SK-N-SH (cell line): ENCODE results near the gene CEP112.

Experiments used
- CTCF ChIP-seq: fragments of 200-600 bp; sonication (generic); IDR thresholded peaks from 2 replicates; pipeline ENCODE4 v1.6.1; 2017; ENCODE audit warnings: antibody characterized with exemption, mild to moderate bottlenecking, moderate library complexity
- ELF1 ChIP-seq: IDR thresholded peaks from 2 replicates; pipeline ENCODE4 v1.4.0; 2012
- EP300 ChIP-seq, 2 experiments: IDR thresholded peaks; 2 replicates each; pipeline versions ENCODE4 v1.4.0 to v1.6.1; 2012; ENCODE audit warnings: borderline replicate concordance in 1 of 2, low read depth in 1 of 2, low read length in 1 of 2
- MAX ChIP-seq: IDR thresholded peaks from 2 replicates; pipeline ENCODE4 v1.4.0; 2012; ENCODE audit warnings: low read depth
- MXI1 ChIP-seq: IDR thresholded peaks from 2 replicates; pipeline ENCODE4 v1.6.1; 2012; ENCODE audit warnings: mild to moderate bottlenecking, low read depth, low read length, improper control_type of control experiment
- POLR2AphosphoS5 ChIP-seq: IDR thresholded peaks from 2 replicates; pipeline ENCODE4 v1.6.1; 2012; ENCODE audit warnings: low read depth, low read length
- TAF1 ChIP-seq: IDR thresholded peaks from 2 replicates; pipeline ENCODE4 v1.6.1; 2012; ENCODE audit warnings: low read depth, mild to moderate bottlenecking, low read length, moderate library complexity, borderline replicate concordance
- TCF12 ChIP-seq: IDR thresholded peaks from 2 replicates; pipeline ENCODE4 v1.4.0; 2012
- TF ChIP-seq, protein P1 (sequence below): IDR thresholded peaks from 2 replicates; pipeline ENCODE4 v1.4.0; 2012; ENCODE audit warnings: low read depth, borderline replicate concordance

DNA sequence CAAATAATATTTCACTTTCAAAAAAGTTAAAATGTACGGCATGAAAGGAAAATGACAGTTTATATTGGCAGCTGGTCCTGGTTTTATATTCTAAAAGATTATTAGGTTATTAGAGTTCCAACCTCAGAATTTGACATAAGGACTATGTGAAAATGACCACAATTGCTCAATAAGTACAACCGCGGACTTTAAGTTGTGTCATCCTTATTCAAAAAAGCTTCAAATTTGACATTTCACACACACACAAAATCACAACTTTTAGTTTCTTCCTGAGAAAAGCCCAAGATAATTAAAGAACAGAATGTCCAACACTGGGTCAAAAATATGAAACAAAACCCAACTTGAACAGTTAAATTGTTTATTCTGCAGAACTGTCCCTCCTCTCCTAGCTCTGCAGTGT lies 497.3 kb downstream of the CEP112 start:
- TF ChIP-seq EP300 (IDR thresholded peaks at IDR 0.05; ENCODE audit: borderline replicate concordance in 1 of 2, low read depth in 1 of 2, low read length in 1 of 2) (no peak), ELF1 (no peak), TCF12 (no peak), CTCF (no peak), MAX (no peak), TAF1 (no peak), MXI1 (no peak), POLR2AphosphoS5 (no peak)
- TF ChIP-seq, protein P1, sequence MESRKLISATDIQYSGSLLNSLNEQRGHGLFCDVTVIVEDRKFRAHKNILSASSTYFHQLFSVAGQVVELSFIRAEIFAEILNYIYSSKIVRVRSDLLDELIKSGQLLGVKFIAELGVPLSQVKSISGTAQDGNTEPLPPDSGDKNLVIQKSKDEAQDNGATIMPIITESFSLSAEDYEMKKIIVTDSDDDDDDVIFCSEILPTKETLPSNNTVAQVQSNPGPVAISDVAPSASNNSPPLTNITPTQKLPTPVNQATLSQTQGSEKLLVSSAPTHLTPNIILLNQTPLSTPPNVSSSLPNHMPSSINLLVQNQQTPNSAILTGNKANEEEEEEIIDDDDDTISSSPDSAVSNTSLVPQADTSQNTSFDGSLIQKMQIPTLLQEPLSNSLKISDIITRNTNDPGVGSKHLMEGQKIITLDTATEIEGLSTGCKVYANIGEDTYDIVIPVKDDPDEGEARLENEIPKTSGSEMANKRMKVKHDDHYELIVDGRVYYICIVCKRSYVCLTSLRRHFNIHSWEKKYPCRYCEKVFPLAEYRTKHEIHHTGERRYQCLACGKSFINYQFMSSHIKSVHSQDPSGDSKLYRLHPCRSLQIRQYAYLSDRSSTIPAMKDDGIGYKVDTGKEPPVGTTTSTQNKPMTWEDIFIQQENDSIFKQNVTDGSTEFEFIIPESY, result no peak
